Activated CD4-positive, CD25-positive, alpha-beta regulatory T cell (primary cell): Measurements from ENCODE around the gene PALLD.

Experiments used
- DNase-seq, 4 experiments: peaks; one replicate each; lab custom pipeline; 2025; lab: John Stamatoyannopoulos, UW

PALLD gene

GRCh38 chr4:168592676-168593075 is 95.8 kb downstream of the PALLD start:
- DNase-seq = no peak

GRCh38 chr4:168593399-168593798 is 96.5 kb downstream of the PALLD start:
- DNase-seq = no peak

GRCh38 chr4:168594121-168594520 is 97.3 kb downstream of the PALLD start:
- no peak for DNase-seq

- no peak for DNase-seq
Observed at GRCh38 chr4:168598191-168598590, 101.3 kb downstream of the PALLD start.

DNA sequence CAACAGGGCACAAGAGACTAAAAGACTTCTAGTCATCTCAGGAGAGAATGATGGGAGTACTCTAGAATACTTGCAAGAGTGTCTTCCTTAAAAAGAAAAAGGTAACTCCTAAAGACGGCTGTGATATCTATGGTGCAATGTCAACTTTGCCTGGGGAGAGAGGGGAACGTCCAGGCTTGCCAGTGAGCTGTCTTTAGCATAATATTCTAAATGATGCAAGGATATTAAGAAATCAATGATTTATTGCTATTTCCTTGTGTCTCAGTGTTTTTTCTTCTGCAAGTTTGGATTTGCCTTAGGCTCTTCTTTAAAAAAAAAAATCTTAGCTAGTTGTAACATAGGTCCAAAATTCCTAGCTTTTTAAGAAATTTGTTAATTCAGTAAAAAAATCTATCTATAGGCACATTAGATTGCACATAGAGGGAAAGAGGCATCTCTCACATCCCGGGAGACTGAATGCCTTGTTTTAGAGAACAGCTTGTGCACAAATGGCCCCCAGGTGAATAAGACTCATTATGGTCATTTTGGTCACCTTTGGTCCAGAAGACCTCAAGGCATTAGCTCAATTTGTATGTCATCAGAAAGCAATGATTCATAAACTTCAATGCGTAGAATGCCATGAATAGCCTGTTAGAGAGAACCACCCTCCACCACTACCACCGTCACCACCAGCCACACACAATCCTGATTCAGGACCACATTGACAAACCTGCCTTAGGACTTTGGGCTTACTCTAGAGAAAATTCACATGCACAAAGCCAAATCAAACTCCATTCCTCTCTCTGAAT is 104.1 kb downstream of the PALLD start:
- DNase-seq = no peak

GRCh38 chr4:168601899-168602298 is 105.0 kb downstream of the PALLD start:
- DNase-seq = no peak

DNA sequence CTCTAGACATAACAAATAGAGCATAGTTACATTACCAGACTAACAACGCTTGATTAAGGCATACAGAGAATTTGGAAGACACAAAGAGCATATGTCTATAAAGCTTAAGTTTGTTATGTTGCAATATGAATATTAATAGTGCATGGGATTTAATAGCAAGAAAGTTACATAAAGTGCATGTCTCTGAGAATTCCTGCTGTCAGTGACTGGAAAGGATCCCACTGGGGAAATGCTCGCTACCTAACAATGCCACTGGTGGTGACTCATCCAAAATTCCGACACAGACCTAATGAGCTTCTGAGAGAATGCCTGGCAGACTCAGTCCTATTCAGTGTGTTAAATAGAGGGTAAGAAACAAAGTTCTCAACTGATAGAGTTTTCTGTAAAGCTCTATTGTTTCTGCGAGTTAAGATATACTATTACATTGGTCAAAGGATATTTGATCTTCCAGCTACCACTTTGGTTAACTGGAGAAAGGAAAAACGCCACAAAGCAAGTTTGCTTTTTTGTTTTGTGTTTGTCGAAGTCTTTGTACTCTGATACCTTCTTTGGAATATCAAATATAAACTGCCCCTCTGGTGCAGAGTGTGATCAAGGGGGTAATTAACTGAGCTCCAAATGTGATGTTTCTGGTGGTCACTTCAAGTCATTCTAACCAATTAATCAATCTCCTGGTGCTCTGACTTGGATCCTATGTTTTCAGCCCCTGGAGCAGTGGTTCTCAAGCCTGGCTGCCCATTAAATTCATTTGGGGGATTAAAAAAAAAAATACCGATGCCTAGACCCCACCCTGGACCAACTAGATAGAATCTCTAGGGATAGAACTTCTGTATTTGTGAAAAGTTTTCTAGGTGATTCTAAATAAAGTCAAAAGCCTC is 107.9 kb downstream of the PALLD start:
- no peak for DNase-seq

DNA sequence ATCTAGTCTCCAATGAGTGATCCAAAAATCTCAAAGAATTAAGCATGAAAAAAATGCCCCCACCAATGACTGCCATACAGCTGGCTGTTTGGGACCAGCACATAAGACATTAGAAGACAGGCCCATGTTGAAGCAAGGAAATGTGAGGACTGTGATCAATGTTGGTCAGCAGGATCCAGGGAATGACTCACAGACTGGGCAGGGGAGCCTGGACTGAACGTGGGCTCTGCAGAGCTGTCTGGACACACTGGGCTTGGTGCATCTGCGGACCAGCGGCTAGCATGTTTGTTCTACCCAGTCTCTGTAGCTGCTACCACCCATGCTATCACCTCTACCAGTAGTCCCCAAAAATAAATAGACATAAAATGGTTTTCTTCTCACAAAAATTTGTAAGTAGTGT is 108.6 kb downstream of the PALLD start:
- no peak for DNase-seq

DNA sequence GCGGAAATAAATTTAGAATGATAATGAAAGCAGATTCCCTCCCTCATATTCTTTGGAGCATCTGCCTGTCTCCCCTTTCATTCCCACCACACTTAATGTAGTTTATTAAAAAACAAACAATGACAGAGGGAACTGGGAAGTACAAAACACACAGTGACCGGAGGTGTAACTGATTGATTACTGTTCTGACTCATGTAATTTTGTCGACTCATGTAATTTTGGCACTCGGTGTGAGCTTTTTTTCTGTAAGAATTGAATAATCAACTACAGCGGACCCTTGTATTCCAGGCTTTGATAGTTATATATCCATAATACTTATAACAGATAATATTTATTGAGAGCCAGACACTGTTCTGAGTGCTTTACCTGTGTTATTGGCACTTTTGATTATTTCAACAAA is 110.4 kb downstream of the PALLD start:
- DNase-seq = no peak

GRCh38 chr4:168608771-168609170 is 111.9 kb downstream of the PALLD start:
- DNase-seq = no peak

GRCh38 chr4:168609369-168609768 is 112.5 kb downstream of the PALLD start:
- DNase-seq = no peak

DNA sequence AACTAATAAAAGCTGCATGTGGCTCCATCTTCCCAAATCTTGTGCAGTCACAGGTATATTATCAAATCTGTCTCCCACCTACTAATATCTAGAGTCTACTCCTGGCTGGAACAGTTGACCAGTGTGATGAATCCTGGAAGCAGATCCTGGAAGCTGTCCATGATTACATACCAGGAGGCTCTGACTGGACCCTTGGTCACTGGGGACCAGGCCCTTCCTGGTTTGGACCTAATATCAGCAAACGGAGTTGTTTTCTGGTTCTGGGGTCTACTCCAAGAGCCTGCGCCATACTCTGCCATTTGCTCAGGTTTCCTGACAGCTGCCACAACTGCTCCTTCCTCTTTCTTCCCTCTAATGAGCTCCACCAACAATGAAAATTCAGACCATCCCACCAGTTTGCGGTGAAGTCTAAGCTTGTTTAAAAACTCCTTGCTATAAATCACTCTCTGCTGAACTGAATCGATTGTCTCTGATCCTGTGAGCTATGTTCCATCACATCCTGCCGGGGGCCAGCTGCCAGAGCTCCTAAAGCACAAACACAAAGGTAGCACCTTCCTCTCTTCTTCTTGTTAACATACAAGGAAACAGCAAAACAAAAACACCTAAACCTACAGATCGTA is 114.2 kb downstream of the PALLD start:
- DNase-seq = no peak

DNA sequence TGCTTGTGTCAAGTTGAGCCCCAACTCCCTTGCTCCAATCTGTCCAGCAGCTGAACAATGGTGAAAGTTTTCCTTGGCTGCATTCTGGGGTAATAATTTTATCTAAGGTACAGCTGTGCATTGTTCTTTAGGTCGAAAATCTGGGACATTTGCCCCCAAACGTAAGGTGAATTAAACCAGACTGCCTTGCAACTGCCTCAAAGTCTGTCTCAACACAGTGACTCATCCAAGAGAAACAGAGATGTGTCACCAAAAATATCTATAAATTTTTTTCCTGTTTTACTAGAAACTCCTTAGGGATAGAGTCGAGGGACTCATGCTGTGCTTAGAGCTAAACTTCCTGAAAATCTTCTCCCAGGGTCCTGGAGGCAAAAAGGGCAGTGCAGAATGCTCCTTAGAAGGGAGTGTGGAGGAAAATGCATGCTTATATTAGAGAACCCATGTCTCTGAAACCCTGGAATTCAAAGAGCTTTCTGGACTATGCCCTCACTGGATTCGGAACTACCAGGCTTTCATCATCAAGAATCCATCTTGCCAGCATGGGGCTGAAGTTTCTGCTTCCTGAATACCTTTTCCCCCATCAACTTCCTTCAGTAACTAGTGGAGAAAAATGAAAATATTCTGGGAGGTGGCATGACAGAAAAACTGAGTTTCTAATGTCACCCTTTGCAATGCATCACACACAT is 115.7 kb downstream of the PALLD start:
- no peak for DNase-seq

DNA sequence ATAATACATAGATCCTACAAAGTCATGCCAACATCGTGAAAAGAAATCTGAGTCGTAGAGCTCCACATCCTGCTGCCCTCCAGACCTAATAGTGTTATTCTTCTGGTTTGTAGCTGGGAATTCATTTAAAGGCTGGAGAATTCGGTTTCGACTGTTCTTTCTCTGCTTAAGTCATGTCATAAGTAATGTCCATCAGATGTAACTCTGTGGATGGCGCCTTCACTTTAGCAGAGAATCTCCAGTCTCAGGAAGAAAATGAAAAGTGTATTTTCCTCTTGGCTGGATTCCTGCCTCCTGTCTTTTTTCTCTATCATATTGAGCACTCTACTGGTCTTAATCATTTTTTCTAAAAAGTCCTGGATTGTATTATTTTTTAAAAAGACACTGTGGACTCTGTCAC is 117.0 kb downstream of the PALLD start:
- DNase-seq = no peak

DNA sequence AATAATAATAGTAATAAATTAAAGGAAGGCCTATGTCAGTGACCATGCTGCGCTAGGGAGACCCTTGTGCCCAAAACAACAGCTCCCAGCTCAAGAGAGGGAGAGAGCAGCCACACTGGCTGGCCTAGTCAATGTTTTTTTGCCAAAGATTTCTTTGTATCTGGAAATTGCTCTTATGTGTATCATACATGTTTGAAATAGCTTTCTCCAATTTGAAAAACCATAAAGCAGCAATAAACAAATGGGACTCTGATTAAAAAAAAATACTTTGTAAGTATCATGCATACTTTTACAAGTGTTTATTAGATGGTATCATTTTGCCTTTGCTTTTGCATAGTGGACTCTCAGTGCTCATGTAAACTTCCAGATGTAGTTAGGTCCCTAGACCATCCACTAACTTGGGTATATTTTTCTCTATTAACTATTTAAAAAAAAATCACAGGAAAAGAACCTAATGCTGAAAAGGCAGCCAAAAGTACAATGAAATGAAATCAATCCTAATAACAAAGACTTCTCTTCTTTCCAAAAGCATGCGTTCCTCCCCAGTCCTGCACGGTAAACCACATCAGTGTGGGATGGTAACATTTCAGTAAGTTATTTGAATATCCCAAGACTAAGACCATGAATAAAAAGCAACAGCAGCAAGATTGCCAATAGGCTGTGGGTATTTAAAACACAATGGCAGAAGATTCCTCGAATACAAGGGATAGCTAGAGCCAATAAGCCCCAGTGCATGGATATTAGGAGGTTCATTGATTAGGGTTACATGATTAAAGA is 117.6 kb downstream of the PALLD start:
- DNase-seq = no peak

- no peak for DNase-seq
Observed at GRCh38 chr4:168615294-168616065, 118.6 kb downstream of the PALLD start.

DNA sequence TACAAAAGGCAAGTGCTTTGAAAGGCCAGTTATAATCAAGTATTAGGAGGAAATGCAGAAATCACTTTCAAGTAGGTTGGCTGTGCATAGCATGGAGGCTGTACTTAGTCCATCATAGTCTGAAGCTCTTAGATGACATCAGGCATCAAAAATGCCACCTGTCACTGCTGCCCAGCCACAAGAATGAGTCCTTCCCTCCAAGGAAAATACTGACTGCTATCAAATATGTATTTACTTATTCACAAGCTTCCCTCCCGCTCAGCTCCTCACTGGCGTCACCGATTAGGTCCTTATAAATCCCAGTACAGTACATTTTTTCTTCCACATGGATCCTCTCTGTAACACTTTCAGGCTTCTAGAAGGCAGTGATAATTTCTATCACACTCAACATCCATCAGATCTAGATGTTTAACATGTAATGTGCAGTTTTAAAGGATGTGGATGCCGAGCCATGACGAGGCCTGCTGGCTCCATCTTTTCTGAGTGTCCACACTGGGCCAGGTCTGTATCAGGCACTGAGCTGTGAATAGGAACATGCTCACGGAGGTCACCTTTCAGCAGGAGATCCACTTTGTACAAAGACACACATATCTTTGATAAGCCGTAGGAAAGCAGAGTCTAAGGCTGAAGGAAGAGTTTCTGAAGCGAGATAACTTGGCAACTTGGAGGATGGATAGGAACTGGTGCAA is 121.9 kb downstream of the PALLD start:
- DNase-seq = no peak

GRCh38 chr4:168619266-168619631 is 122.4 kb downstream of the PALLD start:
- no peak for DNase-seq

- DNase-seq = no peak
Observed at GRCh38 chr4:168621806-168622589, 125.1 kb downstream of the PALLD start.
